HG03354 (cell line): ENCODE data around the gene ALG6.
"Not testable (repeated sequence)": the region's sequence is repeated elsewhere in the genome, so short reads cannot be mapped to it uniquely, and the experiment has no call there.

Experiments
- ATAC-seq: cut with Tn5 transposase; IDR thresholded peaks from one replicate; pipeline ENCODE4 v1.9.1; 2021; ENCODE audit warnings: mild to moderate bottlenecking; ENCODE audit not compliant: unreplicated experiment, poor library complexity, severe bottlenecking

The ALG6 gene

GRCh38 chr1:63405987-63406386 lies 38.6 kb downstream of the ALG6 start:
- ATAC-seq, result no peak

GRCh38 chr1:63407002-63407401 lies 39.6 kb downstream of the ALG6 start:
- ATAC-seq, result no peak

- ATAC-seq, result no peak
Observed at GRCh38 chr1:63408331-63408730, 40.9 kb downstream of the ALG6 start.

GRCh38 chr1:63411066-63411465 lies 43.6 kb downstream of the ALG6 start:
- ATAC-seq, result no peak

- no peak for ATAC-seq
Observed at GRCh38 chr1:63413394-63413793, 46.0 kb downstream of the ALG6 start.

GRCh38 chr1:63414691-63415365 lies 47.4 kb downstream of the ALG6 start:
- no peak for ATAC-seq

GRCh38 chr1:63418101-63418500 lies 50.7 kb downstream of the ALG6 start:
- no peak for ATAC-seq

GRCh38 chr1:63420746-63421145 lies 53.3 kb downstream of the ALG6 start:
- ATAC-seq, result not testable (repeated sequence)

GRCh38 chr1:63423649-63424048 lies 56.2 kb downstream of the ALG6 start:
- ATAC-seq, result no peak

GRCh38 chr1:63428815-63429214 lies 61.4 kb downstream of the ALG6 start:
- ATAC-seq, result no peak

- no peak for ATAC-seq
Observed at GRCh38 chr1:63429281-63429680, 61.9 kb downstream of the ALG6 start.

GRCh38 chr1:63435161-63435560 lies 67.7 kb downstream of the ALG6 start:
- no peak for ATAC-seq

- no peak for ATAC-seq
Observed at GRCh38 chr1:63442141-63442475, 74.7 kb downstream of the ALG6 start.

- ATAC-seq, result no peak
Observed at GRCh38 chr1:63448731-63449246, 81.4 kb downstream of the ALG6 start.

- no peak for ATAC-seq
Observed at GRCh38 chr1:63450416-63450815, 83.0 kb downstream of the ALG6 start.

- ATAC-seq, result no peak
Observed at GRCh38 chr1:63453232-63453631, 85.8 kb downstream of the ALG6 start.

GRCh38 chr1:63454269-63454668 lies 86.8 kb downstream of the ALG6 start:
- no peak for ATAC-seq

- no peak for ATAC-seq
Observed at GRCh38 chr1:63458750-63459149, 91.3 kb downstream of the ALG6 start.

- no peak for ATAC-seq
Observed at GRCh38 chr1:63461661-63462230, 94.3 kb downstream of the ALG6 start.

- ATAC-seq, result no peak
Observed at GRCh38 chr1:63463248-63463647, 95.8 kb downstream of the ALG6 start.

- ATAC-seq, result no peak
Observed at GRCh38 chr1:63466181-63466580, 98.8 kb downstream of the ALG6 start.

GRCh38 chr1:63466759-63467158 lies 99.3 kb downstream of the ALG6 start:
- ATAC-seq, result no peak
